Measurements from ENCODE around the gene ARHGAP29. TPM values are rescaled to one million over a fixed set of nuclear protein-coding genes. Genes with fewer than 3 reads are reported as not detected.

The ARHGAP29 gene
- total and polyA plus RNA-seq, 2 of the 8 experiments (the other 6 are each of a cell fraction or from before 2014, with no cell fraction given), result 0.57 to 3.2 TPM

DNA sequence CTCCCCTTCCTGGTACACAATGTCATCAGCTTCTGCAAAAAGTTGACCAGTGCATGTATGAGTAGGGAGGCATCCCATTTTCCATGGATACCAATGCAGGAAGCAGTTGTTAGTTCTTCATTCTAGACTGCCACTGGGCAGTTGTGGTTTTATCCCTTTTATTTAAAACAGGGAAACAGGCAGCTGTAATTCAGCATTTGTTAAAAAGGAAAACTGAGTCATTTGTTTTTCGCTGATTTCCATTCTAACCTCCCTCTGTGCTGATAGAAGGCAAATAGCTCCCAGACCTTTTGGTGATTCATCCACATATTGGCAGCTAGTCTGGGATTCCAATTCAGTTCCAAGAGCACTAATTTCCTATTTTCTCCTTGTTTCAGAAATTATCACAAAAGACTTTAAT is 95.4 kb downstream of the ARHGAP29 start:
- no peaks in the 10 kb centered on the region for H3K23me2 ChIP-seq (ENCODE audit: low read depth, low read length)
- no peak overlapping the region for H3K27ac ChIP-seq (ENCODE audit: low read depth, low read length)
- H3K4me2 ChIP-seq (ENCODE audit: insufficient read depth in 1 of 2, low read depth in 2 of 2, low read length in 2 of 2), result no peak overlapping the region
- H3K9me3 ChIP-seq (ENCODE audit: insufficient read depth in 2 of 2, low read depth in 1 of 2, low read length in 1 of 2), result no peaks in the 10 kb centered on the region
- no peaks in the 10 kb centered on the region for H3K79me1 ChIP-seq (ENCODE audit: low read depth, low read length)
- H3K4me3 ChIP-seq (ENCODE audit: extremely low read depth in 1 of 4, insufficient read depth in 2 of 4, low read depth in 3 of 4, low read length in 4 of 4), result no peak overlapping the region
- TF ChIP-seq CREB1 (IDR thresholded peaks at IDR 0.05) (no peak), ATF3 (IDR thresholded peaks at IDR 0.05; ENCODE audit: insufficient read depth, low read depth, low read length) (no peak), NANOG (IDR thresholded peaks at IDR 0.05; ENCODE audit: insufficient read depth, low read depth, low read length, poor library complexity, severe bottlenecking) (no peak), SRF (IDR thresholded peaks at IDR 0.05; ENCODE audit: low read depth, low read length) (no peak), POU5F1 (IDR thresholded peaks at IDR 0.05; ENCODE audit: low read depth, low read length) (no peak), CHD2 (IDR thresholded peaks at IDR 0.05; ENCODE audit: low read length) (no peak), SP1 (IDR thresholded peaks at IDR 0.05; ENCODE audit: low read depth, low read length) (no peak), PHF8 (conservative IDR thresholded peaks at IDR 0.05; ENCODE audit: low read depth, low read length) (no peak), KDM4A (IDR thresholded peaks at IDR 0.05; ENCODE audit: low read depth, low read length, severe bottlenecking) (no peak)
- H3K4ac ChIP-seq (replicated peaks; ENCODE audit: insufficient read length, low read depth, low read length), result no peak overlapping the region
- H2BK20ac ChIP-seq (ENCODE audit: low read length), result no peak overlapping the region
- no peak overlapping the region for H2BK5ac ChIP-seq (ENCODE audit: low read depth, low read length)
- no peak overlapping the region for H2BK12ac ChIP-seq (ENCODE audit: low read depth, low read length)
- peaks cover 0 to 4% (median 1%) of the 10 kb centered on the region in 4 experiments; a peak in 2 of 7 replicates for H3K4me1 ChIP-seq (replicated peaks in 1 of 4; ENCODE audit: control insufficient read depth in 3 of 4, insufficient read depth in 4 of 4, low read length in 3 of 4)
- no peak overlapping the region for H4K91ac ChIP-seq (replicated peaks; ENCODE audit: insufficient read length, low read length)
- FAIRE-seq (no peak), DNase-seq (ENCODE audit: low read depth in 1 of 2, low spot score in 2 of 2) (no peak)
- no peaks in the 10 kb centered on the region for H3K27me3 ChIP-seq (replicated peaks in 1 of 4; ENCODE audit: control insufficient read depth in 3 of 4, extremely low read depth in 1 of 4, insufficient read depth in 3 of 4, low read length in 3 of 4)
- ChIA-PET CTCF (ENCODE audit: partially characterized antibody) (interaction anchor here (0.8 to 1.4 kb wide), 2 partner anchors 8 to 116 kb away, joined by 3 to 4 read pairs; no protein-coding TSS in a partner anchor), POLR2A (ENCODE audit: partially characterized antibody) (no interaction called here)
- no peaks in the 10 kb centered on the region for H3K79me2 ChIP-seq (ENCODE audit: control insufficient read depth in 1 of 2, insufficient read depth in 2 of 2, low read length in 2 of 2)
- H3K18ac ChIP-seq (ENCODE audit: extremely low read depth, low read length), result no peak overlapping the region
- no peaks in the 10 kb centered on the region for H4K20me1 ChIP-seq (replicated peaks in 1 of 2; ENCODE audit: control insufficient read depth in 1 of 2, insufficient read depth in 2 of 2, low read length in 2 of 2)
- H2BK120ac ChIP-seq (replicated peaks; ENCODE audit: low read depth, low read length), result no peak overlapping the region
- H3K14ac ChIP-seq (ENCODE audit: insufficient read length), result no peak overlapping the region
- no peak overlapping the region for H2AK5ac ChIP-seq (ENCODE audit: low read depth, low read length)
- H3K56ac ChIP-seq (replicated peaks; ENCODE audit: insufficient read length, low read depth, low read length), result no peak overlapping the region
- no peak overlapping the region for H2BK15ac ChIP-seq (ENCODE audit: low read length)
- H3K36me3 ChIP-seq (ENCODE audit: control insufficient read depth in 2 of 4, insufficient read depth in 4 of 4, low read length in 3 of 4), result no peaks in the 10 kb centered on the region
- no peak overlapping the region for H3K23ac ChIP-seq (ENCODE audit: insufficient read length)
- H4K5ac ChIP-seq (ENCODE audit: insufficient read length, low read depth, low read length), result no peak overlapping the region
- no peak overlapping the region for H3K9ac ChIP-seq (replicated peaks in 1 of 4; ENCODE audit: extremely low read depth in 1 of 4, low read depth in 3 of 4, low read length in 3 of 4)
- no peak overlapping the region for H2AFZ ChIP-seq (ENCODE audit: low read length)
- 100% methylated on average over 1 of the region's 1 CpG; no CpG with 5 or more reads in 1 of the 2 experiments for WGBS, 2 experiments (ENCODE audit: extremely low coverage in 1 of 2, insufficient coverage in 1 of 2, insufficient read length in 1 of 2, insufficient replicate concordance in 2 of 2, low coverage in 1 of 2, low lambda C conversion rate in 2 of 2, missing lambda C conversion rate in 1 of 2)
- no peak overlapping the region for H4K8ac ChIP-seq (ENCODE audit: extremely low read depth, insufficient read depth, low read length)
